GM23248 (cell line): Measurements from ENCODE around the gene PRPF40B. TPM values are rescaled to one million over a fixed set of nuclear protein-coding genes. Genes with fewer than 3 reads are reported as not detected.

Experiments used
- DNase-seq: peaks from one replicate; pipeline ENCODE4 v3.0.0-alpha.2; 2015
- H2AFZ ChIP-seq: fragments of 200-600 bp; sonication (generic); 2 replicates; pipeline ENCODE4 v1.6.1; 2016; ENCODE audit warnings: antibody characterized with exemption
- H3F3A ChIP-seq: fragments of 200-600 bp; sonication (generic); 2 replicates; pipeline ENCODE4 v1.6.1; 2016; ENCODE audit warnings: mild to moderate bottlenecking, antibody characterized with exemption, mixed run types; ENCODE audit not compliant: insufficient read depth
- H3K27ac ChIP-seq: fragments of 200-600 bp; sonication (generic); 2 replicates; pipeline ENCODE4 v1.5.1; 2016; ENCODE audit warnings: mild to moderate bottlenecking
- H3K27me3 ChIP-seq: fragments of 200-600 bp; sonication (generic); replicated peaks from 2 replicates; pipeline ENCODE4 v1.6.1; 2016; ENCODE audit warnings: mild to moderate bottlenecking; ENCODE audit not compliant: insufficient read depth
- H3K36me3 ChIP-seq: fragments of 200-600 bp; sonication (generic); 2 replicates; pipeline ENCODE4 v1.6.1; 2016; ENCODE audit warnings: low read depth, mild to moderate bottlenecking
- H3K4me1 ChIP-seq: fragments of 200-600 bp; sonication (generic); 2 replicates; pipeline ENCODE4 v1.6.1; 2016; ENCODE audit warnings: mild to moderate bottlenecking; ENCODE audit not compliant: insufficient read depth
- H3K4me2 ChIP-seq: fragments of 200-600 bp; sonication (generic); one replicate; pipeline ENCODE4 v1.6.1; 2016; ENCODE audit warnings: mild to moderate bottlenecking; ENCODE audit not compliant: unreplicated experiment
- H3K4me3 ChIP-seq: fragments of 200-600 bp; sonication (generic); 2 replicates; pipeline ENCODE4 v1.5.1; 2016; ENCODE audit warnings: mild to moderate bottlenecking
- H3K79me2 ChIP-seq: fragments of 200-600 bp; sonication (generic); 2 replicates; pipeline ENCODE4 v1.6.1; 2016; ENCODE audit warnings: mild to moderate bottlenecking; ENCODE audit not compliant: insufficient read depth
- H3K9ac ChIP-seq: fragments of 200-600 bp; sonication (generic); 2 replicates; pipeline ENCODE4 v1.6.1; 2016; ENCODE audit warnings: mild to moderate bottlenecking
- H3K9me2 ChIP-seq: fragments of 200-600 bp; sonication (generic); 2 replicates; pipeline ENCODE4 v1.6.1; 2016; ENCODE audit warnings: mixed run types, mild to moderate bottlenecking, moderate library complexity; ENCODE audit not compliant: insufficient read depth
- H3K9me3 ChIP-seq: fragments of 200-600 bp; sonication (generic); one replicate; pipeline ENCODE4 v1.6.1; 2017; ENCODE audit warnings: low read depth
- H4K20me1 ChIP-seq: fragments of 200-600 bp; sonication (generic); 2 replicates; pipeline ENCODE4 v1.6.0; 2016; ENCODE audit not compliant: insufficient read depth
- EZH2 ChIP-seq: fragments of 200-600 bp; sonication (generic); IDR thresholded peaks from 2 replicates; pipeline ENCODE4 v1.6.1; 2018; ENCODE audit warnings: antibody characterized with exemption, mild to moderate bottlenecking; ENCODE audit not compliant: insufficient read depth, poor library complexity, severe bottlenecking
- EZH2phosphoT487 ChIP-seq: fragments of 200-600 bp; sonication (generic); IDR thresholded peaks from 2 replicates; pipeline ENCODE4 v1.6.1; 2018; ENCODE audit warnings: antibody characterized with exemption, moderate library complexity, mild to moderate bottlenecking, low read depth; ENCODE audit not compliant: insufficient read depth
- WGBS, 2 experiments: methylation state at CpG; one replicate each; pipeline ENCODE4 v1.1.6; 2015 to 2017; ENCODE audit warnings: low lambda C conversion rate in 2 of 2, low coverage in 1 of 2; ENCODE audit errors: missing lambda C conversion rate in 2 of 2; 5-methylcytosine and 5-hydroxymethylcytosine counted together
- in situ Hi-C: fragments of 300-500 bp; cut with MboI; formaldehyde crosslinking; loops from 2 replicates; pipeline ENCODE4 v1.15.0; 2020
- polyA plus RNA-seq: library from polyadenylated mRNA; unstranded; fragments of >200 nt; fragmentation: Nextera tagmentation; extraction: Ambion mirVana; gene quantifications from 2 replicates; pipeline ENCODE4 v1.2.1, GENCODE V29; 2016
- total RNA-seq: library from RNA; depleted of rRNA; stranded (reverse); fragments of >200 nt; shearing (Covaris generic); gene quantifications from 2 replicates; pipeline ENCODE4 v1.2.3, GENCODE V29; 2014

PRPF40B gene
- total and polyA plus RNA-seq, 2 experiments from 2014 or later, result 9.9 to 11.6 TPM

DNA sequence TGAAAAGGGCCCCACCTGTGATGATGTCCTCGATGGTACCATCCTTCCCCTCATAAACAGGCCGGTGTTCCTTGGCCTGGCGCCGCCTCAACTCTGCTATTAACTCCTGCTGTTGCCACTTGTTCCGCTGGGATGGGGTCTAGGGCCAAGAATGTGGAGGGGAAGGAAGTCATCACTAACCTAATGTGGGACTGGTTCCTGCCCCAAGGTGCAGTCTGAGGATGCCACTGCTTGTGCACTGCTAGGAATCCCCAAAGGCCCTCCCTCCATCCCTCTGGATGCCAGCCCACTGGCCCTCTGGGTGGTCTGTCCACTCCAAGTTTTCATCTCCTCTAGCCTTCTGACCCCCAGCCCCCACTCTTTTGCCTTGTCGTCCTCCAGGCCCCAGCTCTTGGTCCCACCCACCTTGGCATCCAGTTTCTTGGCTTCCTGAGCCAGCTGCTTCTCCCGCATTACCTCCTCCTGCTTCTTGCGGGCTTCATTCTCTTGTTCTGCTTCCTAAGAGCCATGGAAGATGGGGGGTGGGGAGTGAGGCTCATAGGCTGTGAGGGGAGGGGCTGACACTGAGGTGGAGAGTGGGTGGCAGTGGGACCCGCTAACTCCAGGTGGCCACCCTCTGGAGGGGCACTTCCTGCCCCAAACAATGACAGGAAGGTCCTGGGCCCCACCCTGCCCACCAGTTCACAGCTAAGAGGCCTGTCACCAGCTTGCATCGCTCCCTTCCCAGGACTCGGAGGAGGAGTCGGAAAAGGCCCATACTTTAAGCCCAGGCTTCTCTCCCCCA, 23.7 kb downstream of the PRPF40B start:
- DNase-seq, result no peak
- no peaks in the 10 kb centered on the region for H4K20me1 ChIP-seq
- H3K4me1 ChIP-seq, result no peaks in the 10 kb centered on the region
- no peaks in the 10 kb centered on the region for H3K27me3 ChIP-seq
- no peak overlapping the region for H3K9ac ChIP-seq
- no peaks in the 10 kb centered on the region for H3K79me2 ChIP-seq
- WGBS, 2 experiments, result 82 to 85% methylated on average over 12 of the region's 12 CpGs
- H3K4me3 ChIP-seq, result no peak overlapping the region
- H3K9me2 ChIP-seq, result no peaks in the 10 kb centered on the region
- H2AFZ ChIP-seq, result no peak overlapping the region
- in situ Hi-C loops, result no loop called here
- H3K36me3 ChIP-seq, result no peaks in the 10 kb centered on the region; the same call in 1 of the 2 replicates
- no peak overlapping the region for H3K4me2 ChIP-seq
- no peaks in the 10 kb centered on the region for H3K9me3 ChIP-seq
- H3K27ac ChIP-seq, result no peak overlapping the region
- TF ChIP-seq EZH2phosphoT487 (no peak), EZH2 (no peak)
- 0 out of 2 replicates have a peak, but pooled peaks cover 4% of the 10 kb centered on the region for H3F3A ChIP-seq

DNA sequence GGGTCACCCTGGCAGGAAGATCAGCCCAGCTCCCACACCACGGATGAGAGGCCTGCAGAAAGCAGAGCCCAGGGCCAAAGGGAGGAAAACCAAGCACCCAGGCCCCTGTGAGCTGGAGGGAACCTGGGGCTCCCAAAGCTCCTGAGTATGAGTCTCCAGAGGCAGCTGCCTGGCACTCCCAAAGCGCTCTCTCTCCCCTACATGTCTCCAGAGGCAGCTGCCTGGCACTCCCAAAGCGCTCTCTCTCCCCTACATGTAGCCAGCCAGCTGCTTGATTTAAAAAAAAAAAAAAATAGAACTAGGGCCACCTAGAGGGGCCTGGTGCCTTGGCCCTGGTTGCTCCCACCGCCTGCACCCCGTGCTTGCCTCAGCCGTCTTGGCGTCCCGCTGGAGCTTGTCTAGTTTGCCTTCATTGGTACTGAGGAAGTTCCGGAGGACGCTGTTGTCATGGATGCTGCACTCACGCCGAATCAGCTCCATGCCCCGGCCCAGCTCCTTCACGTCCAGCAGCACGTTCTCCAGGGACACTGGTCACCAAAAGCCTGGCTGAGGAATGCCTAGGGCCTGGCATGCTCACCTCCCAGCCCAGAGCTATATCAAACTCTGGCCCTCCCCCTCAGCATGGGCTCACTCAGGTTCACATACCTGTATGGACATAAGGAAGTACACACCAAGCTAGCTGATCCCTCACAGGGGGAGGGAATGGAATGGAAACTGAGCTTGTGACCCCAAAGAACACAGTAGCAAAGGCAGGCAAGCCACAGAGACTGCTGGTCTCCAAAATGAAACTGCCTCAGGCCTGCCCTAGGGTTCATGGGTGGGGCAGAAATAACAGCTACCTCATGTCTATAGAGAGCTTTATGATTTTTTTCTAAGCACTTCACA, 24.7 kb downstream of the PRPF40B start:
- no peak for DNase-seq
- no peak overlapping the region for H3K4me2 ChIP-seq
- no peak overlapping the region for H3K27ac ChIP-seq
- no peak overlapping the region for H2AFZ ChIP-seq
- no peaks in the 10 kb centered on the region; the same call in 1 of the 2 replicates for H3K36me3 ChIP-seq
- 0 out of 2 replicates have a peak, but pooled peaks cover 4% of the 10 kb centered on the region for H3F3A ChIP-seq
- H3K79me2 ChIP-seq, result no peaks in the 10 kb centered on the region
- no peaks in the 10 kb centered on the region for H4K20me1 ChIP-seq
- no peak overlapping the region for H3K4me3 ChIP-seq
- no peaks in the 10 kb centered on the region; the same call in 1 of the 2 replicates for H3K4me1 ChIP-seq
- H3K9ac ChIP-seq, result no peak overlapping the region
- no peaks in the 10 kb centered on the region for H3K27me3 ChIP-seq
- no peaks in the 10 kb centered on the region for H3K9me2 ChIP-seq
- WGBS, 2 experiments, result 89% methylated on average over 15 of the region's 15 CpGs
- TF ChIP-seq EZH2, result no peak
- no peak for TF ChIP-seq EZH2phosphoT487
- H3K9me3 ChIP-seq, result no peaks in the 10 kb centered on the region
- in situ Hi-C loops, result no loop called here

DNA sequence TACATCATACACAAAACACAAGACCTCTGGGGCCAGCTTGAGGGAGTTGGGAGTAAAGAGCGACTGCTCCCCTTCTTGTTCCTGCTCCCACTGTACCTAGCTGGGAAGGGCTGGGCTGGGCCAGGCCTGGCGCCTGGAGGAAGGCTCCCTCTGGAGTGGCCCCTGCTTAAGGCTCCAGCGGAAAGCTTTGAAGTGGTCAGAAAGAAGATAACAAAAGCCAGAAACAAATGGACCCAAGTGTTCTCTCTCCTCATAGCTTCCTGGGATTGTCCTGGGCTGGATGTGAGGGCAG, 25.3 kb downstream of the PRPF40B start:
- no peak for TF ChIP-seq EZH2
- TF ChIP-seq EZH2phosphoT487, result no peak
- Histone ChIP-seq H3K4me1 (no peaks in the 10 kb centered on the region; the same call in 1 of the 2 replicates), H3K27ac (no peak overlapping the region), H3K4me2 (no peak overlapping the region), H3K4me3 (no peak overlapping the region), H3K9ac (no peak overlapping the region), H3F3A (0 out of 2 replicates have a peak, but pooled peaks cover 4% of the 10 kb centered on the region), H3K9me2 (no peaks in the 10 kb centered on the region), H3K27me3 (no peaks in the 10 kb centered on the region), H3K79me2 (no peaks in the 10 kb centered on the region), H3K36me3 (no peaks in the 10 kb centered on the region; the same call in 1 of the 2 replicates), H4K20me1 (no peaks in the 10 kb centered on the region), H3K9me3 (no peaks in the 10 kb centered on the region), H2AFZ (no peak overlapping the region)
- no peak for DNase-seq
- WGBS, 2 experiments, result 74 to 77% methylated on average over 3 of the region's 3 CpGs
- in situ Hi-C loops, result no loop called here

DNA sequence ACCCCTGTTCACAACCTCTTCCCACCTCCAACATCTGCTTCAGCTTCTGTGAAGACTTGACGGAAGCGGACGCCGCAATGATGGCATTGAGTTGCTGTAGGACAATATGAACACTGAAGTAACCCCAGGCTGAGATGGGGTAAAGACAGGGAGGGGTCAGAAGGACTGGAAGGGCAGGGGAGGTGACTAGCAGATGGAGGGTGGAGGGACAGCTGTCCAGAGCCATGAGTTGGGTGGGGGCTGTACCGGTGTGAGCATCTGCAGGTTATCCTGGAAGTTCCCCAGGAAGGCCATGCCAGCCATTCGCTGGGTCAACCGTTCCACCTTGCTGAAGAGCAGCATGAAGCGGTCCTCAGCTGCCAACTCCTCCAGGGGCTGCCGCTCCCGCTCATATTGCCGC, 26.1 kb downstream of the PRPF40B start:
- H3K79me2 ChIP-seq, result no peaks in the 10 kb centered on the region
- H3K9ac ChIP-seq, result no peak overlapping the region
- no peaks in the 10 kb centered on the region for H3K9me2 ChIP-seq
- H3K4me2 ChIP-seq, result no peak overlapping the region
- no peaks in the 10 kb centered on the region for H4K20me1 ChIP-seq
- 0 out of 2 replicates have a peak, but pooled peaks cover 4% of the 10 kb centered on the region for H3F3A ChIP-seq
- no peaks in the 10 kb centered on the region for H3K27me3 ChIP-seq
- H3K9me3 ChIP-seq, result no peaks in the 10 kb centered on the region
- H3K36me3 ChIP-seq, result no peaks in the 10 kb centered on the region; the same call in 1 of the 2 replicates
- no peak overlapping the region for H3K27ac ChIP-seq
- no peak for TF ChIP-seq EZH2
- TF ChIP-seq EZH2phosphoT487, result no peak
- H2AFZ ChIP-seq, result no peak overlapping the region
- H3K4me3 ChIP-seq, result no peak overlapping the region
- in situ Hi-C loops, result no loop called here
- no peak for DNase-seq
- WGBS, 2 experiments, result 95 to 99% methylated on average over 11 of the region's 11 CpGs
- H3K4me1 ChIP-seq, result no peaks in the 10 kb centered on the region; the same call in 1 of the 2 replicates
